CD4-positive, alpha-beta T cell treated with Interleukin-1 beta for 1 hour (primary cell): ENCODE results near the gene TNFRSF19.

Experiments
- DNase-seq, 2 donors: peaks; one replicate each; pipeline ENCODE4 v3.0.0-alpha.2; 2020 to 2022

Gene TNFRSF19

GRCh38 chr13:23608701-23609413 is 38.6 kb downstream of the TNFRSF19 start:
- DNase-seq: no peak

DNA sequence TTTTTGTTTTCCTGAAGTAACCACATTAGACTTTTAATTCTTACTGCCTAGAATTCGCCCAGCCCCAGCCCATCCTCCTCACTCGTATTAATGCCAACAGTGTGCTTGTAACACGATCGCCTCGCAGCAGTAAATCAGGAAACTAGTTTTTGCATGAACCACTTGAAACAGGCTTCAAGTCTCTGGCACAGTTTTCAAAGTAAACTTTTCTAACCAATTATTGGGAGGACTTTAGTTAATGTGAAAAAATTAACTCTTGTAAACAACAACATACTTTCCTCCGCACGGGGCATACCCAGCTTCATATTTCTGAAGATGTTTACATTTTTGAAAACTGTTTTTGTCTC is 39.2 kb downstream of the TNFRSF19 start:
- no peak for DNase-seq

DNA sequence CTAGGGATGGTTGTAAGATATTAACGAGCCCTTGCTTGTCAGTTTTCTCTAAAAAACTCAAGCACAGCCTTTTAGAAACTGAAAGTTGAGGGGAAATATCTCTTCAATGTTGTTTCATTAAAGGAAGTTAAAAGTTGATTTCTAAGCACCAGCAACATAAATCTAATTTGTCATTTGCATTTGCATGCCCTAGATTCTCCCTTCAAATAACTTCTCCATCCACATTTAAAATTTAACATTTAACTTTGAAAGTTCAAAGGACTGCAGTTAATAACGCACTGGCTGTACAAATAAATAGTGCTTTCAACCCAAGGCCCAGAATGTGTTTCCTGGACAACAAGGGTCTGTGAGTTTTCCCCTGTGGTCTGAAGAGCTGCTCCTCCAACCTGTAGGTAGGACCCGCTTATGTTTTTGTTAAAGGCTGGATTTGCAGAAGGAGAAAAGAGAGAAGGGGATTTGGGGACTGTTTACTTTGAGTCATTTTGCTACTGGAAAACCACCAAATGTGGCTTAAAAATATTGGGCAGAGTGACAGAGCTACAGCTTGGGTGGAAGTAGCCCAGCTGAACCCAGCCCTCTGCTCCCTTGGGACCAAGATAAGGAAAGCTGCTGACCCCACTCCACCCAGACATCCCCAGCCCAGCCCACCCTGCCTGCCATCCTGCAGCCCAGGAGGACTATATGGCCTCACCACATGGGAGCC is 39.8 kb downstream of the TNFRSF19 start:
- no peak for DNase-seq

DNA sequence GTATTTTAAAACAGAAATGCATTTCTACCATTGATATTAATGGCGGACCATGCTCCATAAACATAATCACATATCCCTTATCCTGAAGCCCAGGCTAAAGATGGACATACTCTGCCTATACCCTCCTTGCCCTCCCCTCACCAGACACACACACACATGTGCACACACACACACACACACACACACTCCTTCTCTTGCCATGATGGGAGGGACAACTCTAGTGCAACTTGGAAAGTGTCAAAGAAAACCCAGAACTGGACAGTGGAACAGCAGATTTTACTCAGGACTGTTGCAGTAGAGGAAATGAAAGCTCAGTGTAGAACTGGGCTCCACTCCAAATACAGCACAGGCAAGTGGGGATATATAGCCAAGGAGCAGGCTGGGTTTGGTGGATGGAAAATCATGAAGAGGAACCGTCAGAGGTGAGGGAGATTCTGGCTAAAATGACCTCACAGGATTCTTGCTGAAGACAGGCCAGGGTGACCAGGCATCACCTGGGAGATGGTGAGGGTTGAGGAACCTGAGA is 40.8 kb downstream of the TNFRSF19 start:
- no peak for DNase-seq

DNA sequence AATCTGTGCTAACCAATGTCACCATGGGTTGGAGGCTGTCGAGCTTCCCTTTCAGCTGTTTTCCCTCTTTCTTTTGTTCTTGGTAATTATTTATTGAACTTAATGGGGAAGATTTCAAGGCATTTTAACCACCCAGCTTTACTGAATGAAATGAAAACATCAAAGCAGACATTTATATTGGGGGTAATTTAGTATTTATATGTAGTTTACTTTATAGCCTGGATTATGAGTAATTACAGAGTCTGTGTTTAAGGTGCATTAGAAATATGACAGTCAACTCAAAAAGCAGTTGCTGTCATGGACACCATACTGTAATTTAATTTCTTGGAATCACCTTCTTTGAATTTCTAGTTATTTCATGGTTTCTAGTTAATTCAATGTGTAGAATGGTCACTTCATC is 42.0 kb downstream of the TNFRSF19 start:
- no peak for DNase-seq

DNA sequence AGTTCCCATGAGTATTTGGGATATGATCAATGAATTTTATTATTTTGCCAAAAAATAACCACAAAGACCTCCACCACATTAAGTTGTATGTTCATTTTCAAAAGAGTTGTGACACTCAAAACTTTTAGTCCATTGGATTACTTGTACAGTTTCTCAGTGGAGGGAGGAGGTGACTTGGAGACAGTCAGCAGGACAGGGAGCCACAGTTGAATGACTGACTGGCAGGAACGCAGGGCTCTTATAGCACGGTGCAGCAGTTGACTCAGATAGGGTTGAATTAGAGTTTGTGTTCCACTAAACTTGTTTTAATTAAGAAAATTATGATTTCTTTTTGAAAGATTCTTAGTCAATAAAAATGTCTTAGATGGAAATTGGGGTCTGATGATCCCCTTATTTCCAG is 42.5 kb downstream of the TNFRSF19 start:
- DNase-seq: no peak

DNA sequence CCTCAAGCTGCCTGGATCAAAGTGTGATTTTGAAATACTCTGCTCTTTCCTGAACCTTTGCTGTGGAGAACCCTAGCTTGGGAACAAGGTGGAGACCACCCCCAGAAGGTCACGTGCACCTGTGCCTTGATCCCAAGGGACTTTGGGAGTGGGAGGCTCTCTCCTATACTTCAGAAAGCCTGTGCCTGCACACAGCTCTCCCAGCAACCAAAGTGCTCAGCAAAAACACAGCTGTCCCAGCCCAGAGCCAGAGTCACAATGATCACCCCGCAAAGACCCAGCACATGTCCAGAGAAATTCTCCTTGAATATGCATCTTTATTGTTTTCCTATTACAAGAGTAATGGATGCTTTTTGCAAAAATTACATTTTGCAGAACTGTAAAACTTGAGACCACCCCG is 43.4 kb downstream of the TNFRSF19 start:
- no peak for DNase-seq

GRCh38 chr13:23615395-23616081 is 45.3 kb downstream of the TNFRSF19 start:
- no peak for DNase-seq

- no peak for DNase-seq
Observed at GRCh38 chr13:23616228-23616627, 46.0 kb downstream of the TNFRSF19 start.

DNA sequence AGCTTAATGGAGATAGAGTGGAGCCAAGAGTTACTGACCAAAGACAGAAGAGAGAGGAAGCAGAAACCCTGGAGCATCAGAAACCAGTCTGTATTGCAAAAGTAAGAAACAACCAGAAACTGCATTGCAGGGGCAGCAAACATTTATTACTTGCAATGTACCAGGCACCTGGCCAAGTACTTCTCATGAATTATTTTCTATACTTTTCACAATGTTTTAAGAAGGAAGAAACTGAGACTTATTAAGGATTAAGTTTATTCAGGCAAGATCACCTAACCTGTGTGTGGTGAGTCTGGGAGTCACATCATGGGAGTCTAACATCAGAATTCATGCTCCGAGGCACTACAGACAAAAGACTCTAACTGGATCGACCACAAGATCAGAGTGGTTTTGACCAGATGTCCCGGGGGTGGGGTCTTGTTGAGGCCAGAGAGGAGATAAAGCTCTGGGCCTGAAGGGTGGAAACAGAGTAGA is 47.4 kb downstream of the TNFRSF19 start:
- DNase-seq: no peak

GRCh38 chr13:23618341-23618740 is 48.1 kb downstream of the TNFRSF19 start:
- no peak for DNase-seq

- DNase-seq: no peak
Observed at GRCh38 chr13:23619068-23619855, 49.0 kb downstream of the TNFRSF19 start.

DNA sequence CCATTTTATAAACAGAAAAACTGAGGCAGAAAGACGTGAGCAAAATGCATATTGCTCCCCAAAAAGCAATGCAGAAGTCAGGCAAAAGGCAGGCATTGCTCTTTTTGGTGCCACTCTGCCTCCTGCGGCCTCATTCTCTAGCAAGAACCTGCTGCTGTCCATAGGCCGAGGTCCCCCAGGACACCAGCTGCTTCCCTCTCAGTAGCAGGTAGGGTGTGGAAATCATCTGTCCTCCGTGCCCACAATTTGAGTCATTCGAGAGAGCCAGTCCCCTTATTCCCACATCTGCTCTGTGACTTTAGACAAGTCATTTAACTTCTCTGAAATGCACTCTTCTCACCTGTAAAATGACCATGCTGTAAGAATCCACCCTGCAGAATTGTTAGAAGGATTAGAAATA is 50.0 kb downstream of the TNFRSF19 start:
- no peak for DNase-seq

DNA sequence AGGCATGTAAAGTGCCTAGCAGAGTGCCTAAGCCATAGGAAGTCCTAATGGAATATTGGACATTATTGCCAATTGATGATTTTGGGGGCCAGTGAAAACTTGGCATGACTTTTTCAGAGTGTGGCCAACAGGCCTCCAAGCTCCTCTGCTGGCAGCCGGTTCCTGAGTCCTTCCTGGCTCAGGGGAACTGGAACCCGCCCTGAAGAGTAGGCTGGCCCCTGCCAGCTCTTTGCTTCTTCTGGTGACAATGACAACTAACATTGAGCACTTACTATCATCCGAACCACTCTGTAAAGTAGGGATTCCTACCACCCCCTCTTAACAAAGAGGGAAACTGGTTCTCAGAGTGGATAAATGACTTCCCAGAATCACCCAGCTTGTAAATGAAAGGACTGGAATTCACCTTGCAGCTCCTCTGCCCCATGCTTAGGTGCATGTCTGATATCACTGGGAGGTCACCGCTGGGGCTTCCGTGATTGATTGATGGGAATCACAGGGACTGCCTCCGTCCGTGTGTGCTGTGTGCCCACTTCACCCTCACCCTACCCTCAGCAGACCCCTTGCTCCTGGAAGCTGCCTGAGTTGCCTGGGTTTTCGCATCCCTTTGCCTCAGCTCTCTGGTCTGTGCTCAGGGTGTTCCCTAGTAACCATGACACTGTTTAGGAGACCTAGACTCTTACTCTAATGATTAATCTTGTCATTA is 50.6 kb downstream of the TNFRSF19 start:
- DNase-seq: no peak

GRCh38 chr13:23621316-23621645 is 51.1 kb downstream of the TNFRSF19 start:
- no peak for DNase-seq

DNA sequence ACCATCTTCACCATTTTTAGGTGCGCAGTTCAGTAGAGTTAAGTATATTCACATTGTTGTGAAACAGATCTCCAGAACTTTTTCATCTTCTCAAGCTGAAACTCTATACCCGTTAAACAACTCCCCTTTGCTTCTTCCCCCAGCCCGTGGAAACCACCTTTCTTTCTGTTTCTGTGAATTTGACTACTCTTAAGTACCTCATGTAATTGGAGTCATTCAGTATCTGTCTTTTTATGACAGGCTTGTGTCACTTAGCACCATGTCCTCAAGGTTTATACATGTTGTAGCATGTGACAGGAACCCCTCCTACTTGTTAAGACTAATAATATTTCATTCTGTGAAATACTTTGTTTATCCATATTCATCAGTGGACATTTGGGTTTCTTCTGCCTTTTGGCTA is 52.8 kb downstream of the TNFRSF19 start:
- no peak for DNase-seq

DNA sequence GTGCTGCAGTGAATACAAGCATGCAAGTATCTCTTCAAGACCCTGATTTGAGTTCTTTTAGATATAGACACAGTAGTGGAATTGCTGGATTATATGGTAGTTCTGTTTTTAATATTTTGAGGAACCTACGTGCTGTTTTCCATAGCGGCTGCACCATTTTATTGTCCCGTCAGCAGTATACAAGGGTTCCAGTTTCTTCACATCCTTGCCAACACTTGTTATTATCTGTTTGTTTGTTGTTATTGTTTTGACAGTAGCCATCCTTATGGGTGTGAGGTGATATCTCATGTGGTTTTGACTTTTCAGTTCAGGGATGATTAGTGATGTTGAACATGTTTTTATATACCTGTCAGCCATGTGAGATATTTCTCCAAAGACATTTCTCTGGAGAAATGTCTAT is 53.2 kb downstream of the TNFRSF19 start:
- DNase-seq: no peak

- DNase-seq: no peak
Observed at GRCh38 chr13:23626700-23627099, 56.5 kb downstream of the TNFRSF19 start.

- DNase-seq: no peak
Observed at GRCh38 chr13:23627410-23627809, 57.2 kb downstream of the TNFRSF19 start.

GRCh38 chr13:23628250-23628649 is 58.0 kb downstream of the TNFRSF19 start:
- no peak for DNase-seq

DNA sequence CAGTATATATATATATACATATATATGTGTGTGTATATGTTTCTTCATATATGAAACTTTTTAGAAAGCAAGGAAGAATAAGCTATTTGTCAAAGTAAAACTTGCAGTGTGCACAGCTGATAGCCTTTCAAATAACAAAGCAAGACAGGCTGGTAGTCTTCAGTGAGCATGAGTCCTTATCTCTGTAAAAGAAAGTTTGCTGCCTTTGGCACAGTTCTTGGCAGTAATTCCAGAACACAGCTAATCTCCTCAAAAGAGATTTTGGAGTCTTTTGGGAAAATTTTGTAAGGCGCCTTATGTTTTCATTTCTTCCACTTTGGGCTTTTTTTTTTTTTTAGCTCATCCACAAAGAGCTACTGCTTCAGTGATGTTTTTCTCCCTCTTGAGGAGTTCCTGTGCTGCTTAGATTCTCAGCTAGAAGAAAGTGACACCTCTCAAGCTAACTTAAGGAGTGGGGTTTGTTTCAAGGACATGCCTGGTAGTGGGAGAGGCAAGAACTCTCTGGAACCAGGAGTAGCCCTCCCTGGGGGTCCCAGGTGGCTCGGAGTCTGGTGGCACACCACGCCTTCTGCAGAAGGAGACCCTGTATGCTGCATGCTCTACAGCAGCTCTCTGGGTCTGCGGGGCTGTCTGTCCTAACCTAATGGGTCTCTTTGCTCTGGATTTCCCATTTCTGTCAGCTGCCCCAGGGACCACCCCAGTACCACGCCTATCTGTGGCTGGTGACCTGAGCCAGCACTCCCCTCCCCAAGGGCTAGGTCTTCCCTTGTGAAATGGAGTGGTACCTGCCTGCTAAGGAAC is 58.8 kb downstream of the TNFRSF19 start:
- no peak for DNase-seq
